K562 (cell line): ENCODE measurements around the gene CAMSAP3.

Experiments used
- POLR2AphosphoS2 ChIP-seq: IDR thresholded peaks from 2 replicates; pipeline ENCODE4 v1.6.1; 2012; ENCODE audit warnings: low read length, improper control_type of control experiment
- RFX5 ChIP-seq: IDR thresholded peaks from 2 replicates; pipeline ENCODE4 v1.6.1; 2011; ENCODE audit warnings: low read depth, mild to moderate bottlenecking, improper control_type of control experiment, low read length

DNA sequence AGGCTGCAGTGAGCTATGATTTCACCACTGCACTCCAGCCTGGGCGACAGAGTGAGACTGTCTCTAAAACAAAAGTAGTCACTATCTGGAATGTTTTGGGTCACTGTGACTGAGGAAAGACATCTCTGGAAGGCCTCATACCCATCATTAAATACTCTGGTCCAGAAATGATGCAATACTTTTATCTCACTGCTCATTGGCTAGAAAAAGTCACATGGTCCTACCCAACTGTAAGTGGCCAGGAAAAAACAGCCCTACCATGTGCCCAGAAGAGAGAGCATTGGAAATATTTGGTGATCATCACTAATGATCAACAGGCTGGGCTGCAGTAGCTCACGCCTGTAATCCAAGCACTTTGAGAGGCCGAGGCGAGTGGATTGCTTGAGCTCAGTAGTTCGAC lies 30.3 kb upstream of the CAMSAP3 start:
- no peak for TF ChIP-seq POLR2AphosphoS2
- TF ChIP-seq RFX5: no peak
